ENCODE results near the gene RFT1. TPM values are rescaled to one million over a fixed set of nuclear protein-coding genes. Genes with fewer than 3 reads are reported as not detected.

RFT1 gene
- total and polyA plus RNA-seq, 2 donors (not counting 1 experiment from before 2014, with no cell fraction given): 9.7 to 20.5 TPM

GRCh38 chr3:53126601-53127000 lies 3.6 kb downstream of the RFT1 start:
- Histone ChIP-seq H3K4me2 (ENCODE audit: extremely low read depth, insufficient read depth, low read length) (no peak overlapping the region), H2AFZ (ENCODE audit: low read length) (no peak overlapping the region), H3K79me2 (ENCODE audit: control insufficient read depth, insufficient read depth, low read length) (peaks cover 19% of the 10 kb centered on the region), H3K27me3 (ENCODE audit: control insufficient read depth, insufficient read depth, low read length) (no peaks in the 10 kb centered on the region), H3K36me3 (ENCODE audit: control insufficient read depth, insufficient read depth, low read length) (peaks cover 2% of the 10 kb centered on the region), H3K9ac (ENCODE audit: insufficient read depth, low read length) (no peak overlapping the region), H3K4me3 (replicated peaks in 1 of 4; ENCODE audit: control extremely low read depth in 1 of 4, insufficient read depth in 1 of 4, low read depth in 3 of 4, low read length in 4 of 4) (no peak overlapping the region), H4K20me1 (ENCODE audit: control insufficient read depth, extremely low read depth, insufficient read depth, low read length) (no peaks in the 10 kb centered on the region), H3K27ac (ENCODE audit: insufficient read depth, low read length) (no peak overlapping the region), H3K9me3 (ENCODE audit: control insufficient read depth, insufficient read depth, low read depth, low read length) (no peaks in the 10 kb centered on the region), H3K4me1 (ENCODE audit: control insufficient read depth, extremely low read depth, insufficient read depth, low read length) (peaks cover 11% of the 10 kb centered on the region)
- no peak for DNase-seq (ENCODE audit: low read depth in 2 of 2)
- TF ChIP-seq EZH2 (IDR thresholded peaks at IDR 0.05; ENCODE audit: low read length, missing control alignments): no peak
- no peak for TF ChIP-seq CTCF (conservative IDR thresholded peaks at IDR 0.05 in 1 of 2, IDR thresholded peaks at IDR 0.05 in 1 of 2; ENCODE audit: low read depth in 1 of 2, low read length in 2 of 2)

DNA sequence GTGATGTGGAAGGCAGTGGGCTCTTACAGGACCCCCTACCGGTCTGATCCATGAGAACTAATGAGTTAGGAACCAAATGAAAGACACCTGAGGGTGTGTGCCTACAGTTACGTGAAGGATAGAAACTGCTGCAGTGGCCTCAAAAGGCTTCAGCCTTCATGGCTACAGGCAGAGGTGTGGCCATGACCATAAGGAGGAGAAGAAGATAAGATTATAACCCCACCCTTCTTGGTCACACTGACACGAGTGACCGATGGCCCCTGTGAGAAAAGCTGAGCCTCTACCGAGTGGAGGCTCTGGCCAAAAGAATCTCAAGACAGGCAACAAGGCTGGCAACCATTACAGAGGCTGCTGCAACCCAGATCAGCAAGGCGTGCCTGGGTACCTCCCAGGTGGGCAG lies 6.3 kb downstream of the RFT1 start:
- no peaks in the 10 kb centered on the region for H3K4me1 ChIP-seq (ENCODE audit: control insufficient read depth, extremely low read depth, insufficient read depth, low read length)
- no peak overlapping the region for H3K4me2 ChIP-seq (ENCODE audit: extremely low read depth, insufficient read depth, low read length)
- H3K79me2 ChIP-seq (ENCODE audit: control insufficient read depth, insufficient read depth, low read length): peaks cover 7% of the 10 kb centered on the region
- DNase-seq (ENCODE audit: low read depth in 2 of 2): no peak
- peaks cover 5% of the 10 kb centered on the region for H3K36me3 ChIP-seq (ENCODE audit: control insufficient read depth, insufficient read depth, low read length)
- H3K4me3 ChIP-seq (replicated peaks in 1 of 4; ENCODE audit: control extremely low read depth in 1 of 4, insufficient read depth in 1 of 4, low read depth in 3 of 4, low read length in 4 of 4): no peak overlapping the region
- no peaks in the 10 kb centered on the region for H3K9me3 ChIP-seq (ENCODE audit: control insufficient read depth, insufficient read depth, low read depth, low read length)
- no peak overlapping the region for H3K27ac ChIP-seq (ENCODE audit: insufficient read depth, low read length)
- H4K20me1 ChIP-seq (ENCODE audit: control insufficient read depth, extremely low read depth, insufficient read depth, low read length): no peaks in the 10 kb centered on the region
- H3K27me3 ChIP-seq (ENCODE audit: control insufficient read depth, insufficient read depth, low read length): no peaks in the 10 kb centered on the region
- H2AFZ ChIP-seq (ENCODE audit: low read length): no peak overlapping the region
- H3K9ac ChIP-seq (ENCODE audit: insufficient read depth, low read length): no peak overlapping the region
- TF ChIP-seq EZH2 (IDR thresholded peaks at IDR 0.05; ENCODE audit: low read length, missing control alignments): no peak
- no peak for TF ChIP-seq CTCF (conservative IDR thresholded peaks at IDR 0.05 in 1 of 2, IDR thresholded peaks at IDR 0.05 in 1 of 2; ENCODE audit: low read depth in 1 of 2, low read length in 2 of 2)

DNA sequence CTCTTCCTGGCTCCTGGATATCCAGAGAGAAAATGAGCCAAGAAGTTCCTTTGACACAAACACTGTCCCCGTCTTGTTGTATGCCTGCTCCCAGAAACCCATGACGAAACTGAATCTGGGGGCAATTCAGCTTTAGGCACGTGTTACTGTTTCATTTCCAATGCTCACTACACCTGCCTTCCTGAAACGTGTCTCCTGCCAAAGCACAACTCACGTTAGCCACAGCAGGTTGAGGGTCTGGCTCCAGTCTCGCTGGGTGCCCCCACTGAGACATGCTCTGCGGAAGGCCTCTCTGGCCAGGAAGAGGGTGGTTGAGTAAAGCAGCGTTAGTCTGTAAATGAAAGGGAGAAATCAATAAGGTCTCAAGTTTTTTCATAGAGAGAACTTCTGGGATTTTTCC lies 6.7 kb downstream of the RFT1 start:
- Histone ChIP-seq H3K79me2 (ENCODE audit: control insufficient read depth, insufficient read depth, low read length) (peaks cover 3% of the 10 kb centered on the region), H3K4me1 (ENCODE audit: control insufficient read depth, extremely low read depth, insufficient read depth, low read length) (no peaks in the 10 kb centered on the region), H3K4me2 (ENCODE audit: extremely low read depth, insufficient read depth, low read length) (no peak overlapping the region), H3K4me3 (replicated peaks in 1 of 4; ENCODE audit: control extremely low read depth in 1 of 4, insufficient read depth in 1 of 4, low read depth in 3 of 4, low read length in 4 of 4) (no peak overlapping the region), H3K27me3 (ENCODE audit: control insufficient read depth, insufficient read depth, low read length) (no peaks in the 10 kb centered on the region), H2AFZ (ENCODE audit: low read length) (no peak overlapping the region), H3K27ac (ENCODE audit: insufficient read depth, low read length) (no peak overlapping the region), H3K36me3 (ENCODE audit: control insufficient read depth, insufficient read depth, low read length) (peaks cover 5% of the 10 kb centered on the region), H3K9me3 (ENCODE audit: control insufficient read depth, insufficient read depth, low read depth, low read length) (no peaks in the 10 kb centered on the region), H3K9ac (ENCODE audit: insufficient read depth, low read length) (no peak overlapping the region), H4K20me1 (ENCODE audit: control insufficient read depth, extremely low read depth, insufficient read depth, low read length) (no peaks in the 10 kb centered on the region)
- no peak for TF ChIP-seq CTCF (conservative IDR thresholded peaks at IDR 0.05 in 1 of 2, IDR thresholded peaks at IDR 0.05 in 1 of 2; ENCODE audit: low read depth in 1 of 2, low read length in 2 of 2)
- no peak for TF ChIP-seq EZH2 (IDR thresholded peaks at IDR 0.05; ENCODE audit: low read length, missing control alignments)
- DNase-seq (ENCODE audit: low read depth in 2 of 2): no peak

All from fibroblast of lung (primary cell).